Measurements from ENCODE around the gene LRSAM1.

LRSAM1 gene

GRCh38 chr9:127503379-127503921 lies 52.1 kb downstream of the LRSAM1 start:
- H3K27me3 ChIP-seq (ENCODE audit: insufficient read depth, low read depth): no peaks in the 10 kb centered on the region
- no peaks in the 10 kb centered on the region for H3K79me2 ChIP-seq (ENCODE audit: insufficient read depth, low read depth)
- H3K4me1 ChIP-seq (ENCODE audit: low read depth, poor library complexity, severe bottlenecking): no peaks in the 10 kb centered on the region
- TF ChIP-seq CTCF (conservative IDR thresholded peaks at IDR 0.05; ENCODE audit: low read depth, low read length): no peak
- H2AFZ ChIP-seq (ENCODE audit: low read depth): no peak overlapping the region
- H3K4me2 ChIP-seq: no peak overlapping the region
- no peaks in the 10 kb centered on the region for H3K36me3 ChIP-seq (ENCODE audit: insufficient read depth)
- H3K27ac ChIP-seq: no peak overlapping the region
- no peak overlapping the region for H3K9ac ChIP-seq
- H3K4me3 ChIP-seq (IDR thresholded peaks at IDR 0.05; ENCODE audit: insufficient read depth, low read depth, low read length): no peak overlapping the region
- H4K20me1 ChIP-seq (ENCODE audit: insufficient read depth): no peaks in the 10 kb centered on the region

GRCh38 chr9:127503947-127504886 lies 52.9 kb downstream of the LRSAM1 start:
- peak; percentile 65 for TF ChIP-seq CTCF (conservative IDR thresholded peaks at IDR 0.05; ENCODE audit: low read depth, low read length)
- Histone ChIP-seq H3K4me3 (IDR thresholded peaks at IDR 0.05; ENCODE audit: insufficient read depth, low read depth, low read length) (no peak overlapping the region), H3K27me3 (ENCODE audit: insufficient read depth, low read depth) (no peaks in the 10 kb centered on the region), H3K9ac (no peak overlapping the region), H3K79me2 (ENCODE audit: insufficient read depth, low read depth) (no peaks in the 10 kb centered on the region), H3K4me1 (ENCODE audit: low read depth, poor library complexity, severe bottlenecking) (no peaks in the 10 kb centered on the region), H3K36me3 (ENCODE audit: insufficient read depth) (no peaks in the 10 kb centered on the region), H3K4me2 (no peak overlapping the region), H2AFZ (ENCODE audit: low read depth) (no peak overlapping the region), H4K20me1 (ENCODE audit: insufficient read depth) (no peaks in the 10 kb centered on the region), H3K27ac (no peak overlapping the region)

- Histone ChIP-seq H4K20me1 (ENCODE audit: insufficient read depth) (no peaks in the 10 kb centered on the region), H3K4me2 (no peak overlapping the region), H3K79me2 (ENCODE audit: insufficient read depth, low read depth) (no peaks in the 10 kb centered on the region), H3K27ac (no peak overlapping the region), H3K27me3 (ENCODE audit: insufficient read depth, low read depth) (no peaks in the 10 kb centered on the region), H3K4me1 (ENCODE audit: low read depth, poor library complexity, severe bottlenecking) (no peaks in the 10 kb centered on the region), H3K36me3 (ENCODE audit: insufficient read depth) (no peaks in the 10 kb centered on the region), H3K4me3 (IDR thresholded peaks at IDR 0.05; ENCODE audit: insufficient read depth, low read depth, low read length) (no peak overlapping the region), H3K9ac (no peak overlapping the region), H2AFZ (ENCODE audit: low read depth) (no peak overlapping the region)
- no peak for TF ChIP-seq CTCF (conservative IDR thresholded peaks at IDR 0.05; ENCODE audit: low read depth, low read length)
These were observed 53.6 kb downstream of the LRSAM1 start for GRCh38 chr9:127504887-127505251.

- H3K4me2 ChIP-seq: no peak overlapping the region
- TF ChIP-seq CTCF (conservative IDR thresholded peaks at IDR 0.05; ENCODE audit: low read depth, low read length): peak; percentile 60
- no peaks in the 10 kb centered on the region for H3K4me1 ChIP-seq (ENCODE audit: low read depth, poor library complexity, severe bottlenecking)
- H3K4me3 ChIP-seq (IDR thresholded peaks at IDR 0.05; ENCODE audit: insufficient read depth, low read depth, low read length): no peak overlapping the region
- no peaks in the 10 kb centered on the region for H3K36me3 ChIP-seq (ENCODE audit: insufficient read depth)
- no peaks in the 10 kb centered on the region for H4K20me1 ChIP-seq (ENCODE audit: insufficient read depth)
- no peaks in the 10 kb centered on the region for H3K79me2 ChIP-seq (ENCODE audit: insufficient read depth, low read depth)
- no peaks in the 10 kb centered on the region for H3K27me3 ChIP-seq (ENCODE audit: insufficient read depth, low read depth)
- H3K27ac ChIP-seq: no peak overlapping the region
- H2AFZ ChIP-seq (ENCODE audit: low read depth): no peak overlapping the region
- H3K9ac ChIP-seq: no peak overlapping the region
These were observed 54.2 kb downstream of the LRSAM1 start for GRCh38 chr9:127505396-127506116.
